ENCODE data around the gene CACNA1S.

GRCh38 chr1:201143726-201144635, 31.8 kb upstream of the CACNA1S start:
- no peak for TF ChIP-seq EZH2phosphoT487 (IDR thresholded peaks at IDR 0.05; ENCODE audit: insufficient read depth, low read depth)
- no peak for TF ChIP-seq EZH2 (IDR thresholded peaks at IDR 0.05; ENCODE audit: insufficient read depth, poor library complexity, severe bottlenecking)

All from GM23248 (cell line).